Right renal cortex interstitium (tissue), 3 donors: ENCODE measurements around the gene LY9. TPM values are rescaled to one million over a fixed set of nuclear protein-coding genes. Genes with fewer than 3 reads are reported as not detected.
"Not testable (repeated sequence)": the region's sequence is repeated elsewhere in the genome, so short reads cannot be mapped to it uniquely, and the experiment has no call there.

ENCODE experiments used
- DNase-seq, 3 donors: peaks; one replicate each; pipeline ENCODE4 v3.0.0-alpha.2; 2013; ENCODE audit warnings: low read depth in 3 of 3, low spot score in 2 of 3
- polyA plus RNA-seq, 3 donors: library from polyadenylated mRNA; unstranded; fragments of 120-200 nt; gene quantifications; one replicate each; pipeline ENCODE4 v1.2.1, GENCODE V29; 2013; ENCODE audit not compliant: insufficient read length in 3 of 3

LY9 gene
- polyA plus RNA-seq, 3 donors: 0.06 to 0.22 (median 0.10) TPM

DNA sequence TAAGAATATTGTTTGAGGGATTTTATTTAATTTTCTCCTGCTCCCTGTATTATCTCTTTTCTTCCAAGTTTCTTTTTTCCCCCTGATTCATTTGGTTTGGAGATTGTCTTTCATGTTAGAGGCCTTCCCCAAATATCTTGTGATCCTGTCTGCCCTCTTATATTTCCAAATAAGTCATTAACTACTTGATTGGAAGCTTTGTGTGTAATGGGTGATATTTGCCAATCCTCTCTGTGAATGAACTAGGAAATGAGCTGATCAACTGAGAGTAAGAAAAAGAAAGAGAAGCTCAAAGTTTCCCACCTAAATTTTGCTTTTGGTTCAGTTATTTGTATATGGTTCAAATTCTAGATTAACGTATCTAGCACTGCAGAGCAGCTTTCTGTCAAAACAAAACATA is 23.6 kb upstream of the LY9 start:
- no peak for DNase-seq

DNA sequence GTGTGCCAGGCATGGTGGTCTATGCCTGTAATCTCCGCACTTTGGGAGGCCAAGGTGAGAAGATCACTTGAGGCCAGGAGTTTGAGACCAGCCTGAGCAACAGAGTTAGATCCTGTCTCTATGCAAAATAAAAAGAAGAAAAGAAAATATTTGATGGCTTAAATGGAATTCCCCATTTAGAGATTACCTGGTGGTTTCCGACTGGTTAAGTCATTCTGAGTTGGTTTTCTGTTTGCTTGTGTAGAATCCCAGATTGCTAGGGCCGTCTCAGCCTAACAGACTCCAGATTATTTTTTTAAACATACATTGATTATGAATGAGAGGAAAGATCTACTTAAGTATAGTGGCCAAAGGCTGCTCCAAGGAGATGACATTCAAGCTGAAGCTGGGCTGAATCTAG is 22.9 kb upstream of the LY9 start:
- no peak for DNase-seq

- DNase-seq: no peak
These were observed 20.9 kb upstream of the LY9 start for GRCh38 chr1:160774886-160775719.

DNA sequence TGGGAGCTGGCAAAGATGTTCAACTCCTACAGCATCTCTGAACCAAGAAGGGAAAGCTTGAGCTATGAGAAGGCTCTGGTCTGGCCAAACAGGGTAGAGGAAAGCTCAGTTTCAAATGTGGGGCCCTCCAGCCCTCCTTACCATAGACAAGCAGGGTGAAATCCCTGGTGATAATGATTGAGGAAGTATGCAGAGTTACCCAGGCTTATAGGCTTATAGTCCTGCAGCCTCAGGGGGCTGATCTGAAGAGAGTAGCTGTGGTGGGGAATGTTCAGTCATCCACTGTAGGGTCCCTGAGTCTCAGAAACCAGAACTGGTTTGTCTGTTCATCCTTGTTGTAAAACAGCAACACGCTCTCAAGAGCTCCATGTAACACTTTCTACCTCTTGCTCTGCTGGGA is 19.8 kb upstream of the LY9 start:
- DNase-seq: no peak

DNA sequence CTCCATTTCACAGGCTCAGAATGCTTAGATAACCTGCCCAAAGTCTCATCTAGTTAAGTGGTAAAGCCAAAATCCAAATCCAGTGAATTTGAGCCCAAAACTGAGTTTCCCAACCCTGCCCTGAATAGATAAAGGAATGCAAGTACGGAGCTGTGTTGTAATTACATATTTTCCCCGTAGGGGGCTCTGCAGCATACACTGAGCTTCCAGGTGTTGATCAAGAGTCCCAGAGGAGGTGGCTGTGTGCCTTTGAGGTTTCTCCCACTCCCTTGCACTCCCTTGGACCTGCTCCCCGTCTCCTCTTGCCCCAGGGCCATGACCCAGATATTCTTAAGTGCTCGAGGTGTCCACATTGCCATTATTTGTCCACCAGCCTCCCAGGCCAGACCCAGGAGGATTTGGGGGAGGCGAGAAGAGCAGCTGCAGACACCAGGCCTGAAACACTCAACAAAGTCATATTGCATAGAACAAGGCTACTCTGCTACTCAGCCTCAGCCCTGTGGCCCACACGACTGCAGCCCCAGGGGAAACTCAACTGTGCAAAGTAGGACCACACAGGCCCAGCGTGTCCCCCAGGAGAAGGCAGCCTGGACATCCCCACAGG is 18.4 kb upstream of the LY9 start:
- DNase-seq: no peak

GRCh38 chr1:160778976-160779375 is 17.0 kb upstream of the LY9 start:
- no peak for DNase-seq

GRCh38 chr1:160779626-160780397 is 16.2 kb upstream of the LY9 start:
- no peak for DNase-seq

GRCh38 chr1:160780398-160780755 is 15.6 kb upstream of the LY9 start:
- DNase-seq: no peak

DNA sequence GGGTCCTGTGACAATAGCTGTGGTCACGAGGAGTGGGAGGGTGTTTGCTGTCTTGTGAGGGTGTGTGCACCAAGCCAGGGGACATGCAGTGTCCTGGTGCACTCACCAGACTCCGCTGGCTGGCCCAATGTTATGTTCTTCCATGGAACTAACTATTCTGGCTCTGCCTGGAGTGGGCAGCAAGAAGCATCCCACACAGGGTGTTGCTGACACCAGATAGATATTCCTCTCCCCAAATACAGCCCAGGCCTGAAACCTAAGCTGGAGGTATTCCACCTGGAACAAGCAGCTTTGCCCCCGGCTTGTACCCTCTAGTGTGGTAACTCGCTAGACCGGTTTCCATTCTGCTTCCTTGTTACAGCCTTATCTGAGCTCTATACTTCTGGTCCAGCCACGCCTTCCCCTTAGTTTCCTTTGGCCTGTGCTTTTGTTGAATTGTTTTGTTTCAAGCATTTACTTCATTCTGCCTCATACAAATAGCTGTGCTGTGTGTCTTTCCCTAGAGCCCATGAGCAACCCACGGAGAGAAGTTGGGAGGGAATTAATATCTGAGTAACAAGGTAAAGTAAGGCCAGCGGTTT is 14.7 kb upstream of the LY9 start:
- DNase-seq: peak in 1 of 3 donors; percentile 27

DNA sequence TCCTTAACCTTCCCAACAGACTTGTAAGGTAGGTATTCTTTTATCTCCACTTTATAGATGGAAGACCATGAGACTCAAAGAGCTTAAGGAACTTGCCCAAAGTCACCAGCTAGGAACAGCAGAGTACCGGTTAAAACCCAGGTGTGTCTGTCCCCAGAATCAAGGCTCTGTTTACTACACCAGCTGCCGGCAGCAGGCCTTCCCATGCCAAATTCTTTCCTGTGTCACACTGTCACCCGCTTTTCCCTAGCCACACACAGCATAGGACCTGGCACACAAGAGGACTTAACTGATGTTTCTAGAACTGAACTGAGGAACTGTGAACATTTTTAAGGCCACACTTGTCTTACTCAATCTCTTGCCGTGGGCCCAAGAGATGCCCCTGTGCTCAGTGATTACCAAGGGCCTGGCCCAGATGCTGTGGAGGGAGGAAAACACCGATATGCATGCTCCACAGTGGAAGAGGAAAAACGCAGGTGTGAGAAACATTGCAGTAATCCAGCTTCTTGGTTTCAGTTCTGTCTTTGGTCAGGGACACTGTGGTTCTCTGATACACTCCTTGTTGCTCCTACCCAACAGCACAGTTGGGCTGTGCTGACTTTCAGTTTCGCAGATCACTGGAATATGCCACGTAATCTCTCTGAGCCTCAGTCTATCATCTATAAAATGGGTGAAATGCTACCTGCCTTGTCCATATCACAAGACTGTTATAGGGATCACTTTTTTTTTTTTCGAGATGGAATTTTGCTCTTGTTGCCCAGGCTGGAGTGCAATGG is 13.9 kb upstream of the LY9 start:
- DNase-seq: no peak

DNA sequence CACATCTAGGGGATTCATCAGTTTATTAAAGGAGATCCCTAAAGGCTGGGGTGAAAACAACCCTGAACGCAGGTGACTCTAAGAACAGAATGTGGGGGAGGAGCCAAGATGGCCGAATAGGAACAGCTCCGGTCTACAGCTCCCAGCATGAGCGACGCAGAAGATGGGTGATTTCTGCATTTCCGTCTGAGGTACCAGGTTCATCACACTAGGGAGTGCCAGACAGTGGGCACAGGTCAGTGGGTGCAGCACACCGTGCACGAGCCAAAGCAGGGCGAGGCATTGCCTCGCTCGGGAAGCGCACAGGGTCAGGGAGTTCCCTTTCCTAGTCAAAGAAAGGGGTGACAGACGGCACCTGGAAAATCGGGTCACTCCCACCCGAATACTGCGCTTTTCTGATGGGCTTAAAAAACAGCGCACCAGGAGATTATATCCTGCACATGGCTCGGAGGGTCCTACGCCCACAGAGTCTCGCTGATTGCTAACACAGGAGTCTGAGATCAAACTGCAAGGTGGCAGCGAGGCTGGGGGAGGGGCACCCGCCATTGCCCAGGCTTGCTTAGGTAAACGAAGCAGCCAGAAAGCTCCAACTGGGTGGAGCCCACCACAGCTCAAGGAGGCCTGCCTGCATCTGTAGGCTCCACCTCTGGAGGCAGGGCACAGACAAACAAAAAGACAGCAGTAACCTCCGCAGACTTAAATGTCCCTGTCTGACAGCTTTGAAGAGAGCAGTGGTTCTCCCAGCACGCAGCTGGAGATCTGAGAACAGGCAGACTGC is 12.8 kb upstream of the LY9 start:
- not testable (repeated sequence) for DNase-seq

GRCh38 chr1:160789051-160789701 is 6.8 kb upstream of the LY9 start:
- DNase-seq: no peak

- no peak for DNase-seq
These were observed 6.0 kb upstream of the LY9 start for GRCh38 chr1:160789702-160790611.

DNA sequence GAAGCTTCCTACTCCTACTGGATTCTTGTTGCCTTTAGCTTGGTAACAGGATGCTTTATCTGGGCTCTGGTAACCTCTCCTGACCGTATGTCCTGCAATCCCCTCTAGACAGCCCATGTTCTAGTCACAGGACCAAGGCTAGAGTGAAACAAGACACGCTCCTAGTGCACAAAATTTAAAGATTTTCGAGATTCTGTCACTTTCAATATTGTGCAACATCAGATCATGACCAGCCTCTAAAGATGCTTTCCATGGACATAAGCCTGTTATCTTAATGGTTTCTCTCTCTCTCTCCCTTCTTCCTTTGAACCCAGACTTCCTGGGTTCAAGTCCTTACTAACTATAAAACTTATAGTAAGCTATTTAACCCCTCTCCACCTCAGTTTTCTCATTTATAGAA is 1.6 kb upstream of the LY9 start:
- no peak for DNase-seq

GRCh38 chr1:160797271-160797709 is 1.3 kb downstream of the LY9 start:
- DNase-seq: no peak

- DNase-seq: no peak
These were observed 1.9 kb downstream of the LY9 start for GRCh38 chr1:160797861-160798273.

- DNase-seq: no peak
These were observed 2.5 kb downstream of the LY9 start for GRCh38 chr1:160798439-160798838.

DNA sequence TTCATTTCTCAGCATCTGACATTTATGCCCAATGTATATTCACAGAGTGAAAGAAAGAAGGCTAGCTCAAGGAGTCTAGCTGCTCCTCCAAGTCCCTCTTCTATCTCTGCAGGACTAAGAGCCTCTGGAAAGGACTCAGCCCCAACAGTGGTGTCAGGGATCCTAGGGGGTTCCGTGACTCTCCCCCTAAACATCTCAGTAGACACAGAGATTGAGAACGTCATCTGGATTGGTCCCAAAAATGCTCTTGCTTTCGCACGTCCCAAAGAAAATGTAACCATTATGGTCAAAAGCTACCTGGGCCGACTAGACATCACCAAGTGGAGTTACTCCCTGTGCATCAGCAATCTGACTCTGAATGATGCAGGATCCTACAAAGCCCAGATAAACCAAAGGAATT is 3.7 kb downstream of the LY9 start:
- DNase-seq: no peak
